Activated T-cell treated with anti-CD3 and anti-CD28 coated beads, Interleukin-2, amount 50 U/mL, for 1 hour (primary cell): Measurements from ENCODE around the gene AP5S1.
"Not testable (repeated sequence)": the region's sequence is repeated elsewhere in the genome, so short reads cannot be mapped to it uniquely, and the experiment has no call there.

ENCODE experiments used
- DNase-seq: peaks from one replicate; pipeline ENCODE4 v3.0.0-alpha.2; 2020

AP5S1 gene

DNA sequence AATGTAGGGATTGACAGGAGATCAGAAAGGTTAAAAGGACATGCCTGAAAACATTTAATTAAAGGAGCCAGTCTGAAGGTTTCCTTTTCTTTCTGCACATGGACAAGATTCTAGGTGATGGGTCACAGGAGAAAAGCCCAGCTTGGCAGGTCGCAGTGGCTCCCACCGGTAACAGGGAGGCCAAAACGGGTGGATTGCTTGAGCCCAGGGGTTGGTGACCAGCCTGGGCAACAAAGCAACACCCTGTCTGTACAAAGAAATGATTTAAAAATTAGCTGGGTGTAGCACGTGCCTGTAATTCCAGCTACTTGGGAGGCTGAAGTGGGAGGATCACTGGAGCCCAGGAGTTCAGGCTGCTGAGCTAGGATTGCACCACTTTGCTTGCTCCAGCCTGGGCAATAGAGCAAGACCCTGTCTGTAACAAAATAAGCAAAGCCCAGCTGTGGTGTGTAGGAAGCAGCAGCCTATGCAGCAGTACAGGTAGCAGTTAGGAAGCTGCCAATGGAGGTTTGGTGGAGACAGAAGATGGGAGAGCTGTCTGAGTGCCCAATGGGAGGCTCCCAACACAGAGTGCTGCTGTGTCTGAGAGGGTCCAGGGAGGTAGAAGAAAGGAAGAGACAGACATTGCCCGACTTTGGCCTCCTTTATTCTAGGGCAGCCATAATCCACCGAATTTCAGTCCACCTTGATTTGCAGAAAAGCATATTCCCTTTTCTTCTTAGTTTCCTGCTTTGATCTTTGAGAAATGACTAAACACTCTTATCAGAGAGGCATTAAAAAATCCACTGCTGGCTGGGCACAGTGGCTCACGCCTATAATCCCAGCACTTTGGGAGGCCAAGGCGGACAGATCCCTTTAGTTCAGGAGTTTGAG is 7.1 kb upstream of the AP5S1 start:
- DNase-seq = no peak

DNA sequence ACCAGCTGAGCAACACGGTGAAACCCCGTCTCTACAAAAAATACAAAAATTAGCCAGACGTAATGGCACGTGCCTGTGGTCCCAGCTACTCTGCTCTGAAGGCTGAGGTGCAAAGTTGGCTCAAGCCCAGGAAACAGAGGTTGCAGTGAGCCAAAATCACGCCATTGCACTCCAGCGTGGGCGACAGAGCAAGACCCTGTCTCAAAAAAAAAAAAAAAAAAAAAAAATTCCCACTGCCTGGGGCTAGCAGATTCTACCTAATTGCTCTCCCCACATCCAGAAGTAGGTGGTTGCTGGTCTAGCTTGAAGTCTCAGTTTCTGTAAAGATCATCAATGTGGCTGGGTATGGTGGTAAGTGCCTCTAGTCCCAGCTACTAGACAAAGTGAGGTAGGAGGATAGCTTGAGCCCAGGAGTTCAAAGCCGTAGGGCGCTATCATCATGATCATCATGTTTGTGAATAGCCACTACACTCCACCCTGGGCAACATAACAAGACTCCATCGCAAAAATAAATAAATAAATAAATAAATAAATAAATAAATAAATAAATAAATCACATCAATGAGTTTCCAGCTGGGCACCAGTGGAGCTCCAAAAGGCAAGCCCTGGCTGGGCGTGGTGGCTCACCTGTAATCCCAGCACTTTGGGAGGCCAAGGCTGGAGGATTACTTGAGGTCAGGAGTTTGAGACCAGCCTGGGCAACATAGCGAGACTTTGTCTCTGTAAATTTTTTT is 6.3 kb upstream of the AP5S1 start:
- no peak for DNase-seq

GRCh38 chr20:3814928-3815495 is 5.3 kb upstream of the AP5S1 start:
- DNase-seq = no peak

DNA sequence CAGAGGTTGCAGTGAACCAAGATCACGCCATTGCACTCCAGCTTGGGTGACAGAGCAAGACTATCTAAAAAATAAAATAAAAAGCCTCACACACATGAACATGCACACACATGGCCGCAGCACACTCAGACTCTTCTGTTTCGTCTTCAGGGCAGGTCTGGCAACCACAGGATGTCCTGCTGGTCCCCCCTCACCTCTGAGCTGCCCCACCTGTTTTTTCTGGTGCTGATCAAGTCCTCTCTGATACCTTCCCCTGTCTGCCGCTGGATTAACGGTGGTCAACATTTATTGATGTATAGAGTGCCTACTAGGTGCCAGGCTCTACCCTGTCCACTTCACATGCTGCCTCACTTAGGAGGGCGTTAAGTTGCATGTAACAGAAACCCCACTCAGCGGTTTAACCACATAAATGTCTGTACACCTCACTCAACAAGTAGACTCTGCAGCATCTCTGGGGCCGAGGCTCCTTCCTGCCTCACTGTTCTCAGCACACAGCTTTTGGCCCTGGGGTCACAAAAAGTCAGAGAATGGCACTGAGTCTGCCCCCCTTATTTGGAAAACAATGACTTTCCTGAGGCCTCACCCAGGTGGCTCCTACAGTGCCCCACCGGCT is 4.5 kb upstream of the AP5S1 start:
- no peak for DNase-seq

- DNase-seq = no peak
Observed at GRCh38 chr20:3818155-3819151, 1.9 kb upstream of the AP5S1 start.

DNA sequence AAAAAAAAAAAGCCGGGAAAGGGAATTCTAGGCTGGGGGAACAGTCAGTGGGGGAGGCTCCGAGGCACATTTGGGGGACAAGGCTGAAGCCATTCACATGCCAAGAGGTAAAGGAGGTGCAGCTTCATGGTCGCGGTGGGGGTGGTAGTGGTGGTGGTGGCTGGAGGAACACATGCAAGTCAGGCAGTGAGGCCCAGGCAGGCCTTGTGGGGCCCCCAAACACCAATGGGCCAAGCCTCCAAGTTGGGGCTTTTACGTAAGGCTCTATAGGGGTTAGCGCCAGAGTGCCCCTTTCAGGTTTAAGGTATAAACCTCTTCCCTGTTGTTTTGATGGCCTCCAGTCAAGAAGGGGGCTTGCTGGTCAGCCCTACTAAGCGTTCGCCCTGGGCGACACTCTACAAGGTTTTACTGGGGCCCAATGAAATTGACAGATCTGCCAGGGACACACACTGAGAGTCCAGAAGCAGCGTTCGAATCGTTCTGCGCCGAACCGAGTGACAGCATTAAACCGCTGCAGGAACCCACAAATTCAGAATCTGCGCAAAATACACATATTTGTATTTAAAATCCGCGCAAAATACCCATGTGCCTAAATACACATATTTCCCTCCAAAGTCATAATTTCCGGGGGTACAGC is 818 bp upstream of the AP5S1 start:
- DNase-seq = no peak

GRCh38 chr20:3820901-3821727 is 767 bp downstream of the AP5S1 start:
- no peak for DNase-seq

DNA sequence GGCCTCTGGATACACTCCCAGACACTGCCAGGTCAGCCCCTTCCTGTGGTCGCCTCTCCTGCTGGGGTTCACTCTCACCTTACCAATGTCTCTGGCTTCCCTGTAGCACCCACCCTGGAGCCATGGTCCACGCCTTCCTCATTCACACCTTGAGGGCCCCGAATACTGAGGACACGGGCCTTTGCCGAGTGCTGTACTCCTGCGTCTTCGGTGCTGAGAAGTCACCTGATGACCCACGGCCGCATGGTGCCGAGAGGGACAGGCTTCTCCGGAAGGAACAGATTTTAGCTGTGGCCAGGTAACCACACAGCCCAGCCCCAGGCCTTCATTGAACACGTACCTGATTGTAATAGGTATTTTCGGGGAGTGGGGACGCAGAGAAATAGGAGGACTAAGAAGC is 1.6 kb downstream of the AP5S1 start:
- DNase-seq = no peak

DNA sequence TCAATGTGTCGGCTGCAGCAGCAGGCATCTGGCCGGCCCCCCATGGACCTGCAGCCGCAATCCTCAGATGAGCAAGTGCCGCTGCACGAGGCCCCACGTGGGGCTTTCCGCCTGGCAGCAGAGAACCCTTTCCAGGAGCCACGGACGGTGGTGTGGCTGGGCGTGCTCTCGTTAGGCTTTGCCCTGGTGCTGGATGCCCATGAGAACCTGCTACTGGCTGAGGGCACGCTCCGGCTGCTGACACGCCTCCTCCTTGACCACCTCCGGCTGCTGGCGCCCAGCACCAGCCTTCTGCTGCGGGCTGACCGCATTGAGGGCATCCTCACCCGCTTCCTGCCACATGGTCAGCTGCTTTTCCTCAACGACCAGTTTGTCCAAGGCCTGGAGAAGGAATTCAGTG is 3.5 kb downstream of the AP5S1 start:
- no peak for DNase-seq

DNA sequence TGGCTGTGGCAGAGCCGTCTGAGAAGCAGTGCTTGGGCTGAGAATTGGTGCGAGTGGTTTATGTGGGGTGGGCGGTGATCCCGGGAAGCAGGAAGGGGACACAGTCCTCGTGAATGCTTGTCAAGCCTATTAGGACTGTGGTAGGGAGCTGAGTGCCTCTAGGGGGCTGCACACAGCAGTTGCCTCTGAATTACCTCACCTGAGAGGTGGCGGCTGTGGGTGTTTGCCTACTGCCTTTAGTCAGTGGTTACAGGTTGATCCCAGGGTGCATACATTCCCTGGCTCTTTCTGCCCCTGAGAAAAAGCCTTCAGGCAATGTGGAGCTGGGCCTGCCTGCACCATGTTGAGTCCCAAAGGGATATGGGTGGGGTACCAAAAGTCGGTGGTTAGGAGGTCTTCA is 5.2 kb downstream of the AP5S1 start:
- DNase-seq = no peak

GRCh38 chr20:3826420-3826819 is 6.1 kb downstream of the AP5S1 start:
- DNase-seq = no peak

DNA sequence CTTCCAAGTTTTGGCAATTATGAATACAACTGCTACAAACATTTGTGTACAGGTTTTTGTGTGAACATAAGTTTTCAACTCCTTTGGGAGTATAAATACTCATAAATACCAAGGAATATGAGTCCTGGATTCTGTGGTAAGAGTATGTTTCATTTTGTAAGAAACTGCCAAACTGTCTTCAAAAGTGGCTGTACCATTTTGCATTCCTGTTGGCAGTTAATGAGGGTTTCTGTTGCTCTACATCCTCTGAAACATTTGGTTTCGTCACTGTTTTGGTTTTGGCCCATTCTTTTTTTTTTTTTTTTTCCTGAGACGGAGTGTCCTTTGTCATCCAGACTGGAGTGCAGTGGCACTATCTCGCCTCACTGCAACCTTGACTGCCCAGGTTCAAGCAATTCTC is 8.5 kb downstream of the AP5S1 start:
- DNase-seq = no peak

- not testable (repeated sequence) for DNase-seq
Observed at GRCh38 chr20:3829891-3830290, 9.5 kb downstream of the AP5S1 start.

DNA sequence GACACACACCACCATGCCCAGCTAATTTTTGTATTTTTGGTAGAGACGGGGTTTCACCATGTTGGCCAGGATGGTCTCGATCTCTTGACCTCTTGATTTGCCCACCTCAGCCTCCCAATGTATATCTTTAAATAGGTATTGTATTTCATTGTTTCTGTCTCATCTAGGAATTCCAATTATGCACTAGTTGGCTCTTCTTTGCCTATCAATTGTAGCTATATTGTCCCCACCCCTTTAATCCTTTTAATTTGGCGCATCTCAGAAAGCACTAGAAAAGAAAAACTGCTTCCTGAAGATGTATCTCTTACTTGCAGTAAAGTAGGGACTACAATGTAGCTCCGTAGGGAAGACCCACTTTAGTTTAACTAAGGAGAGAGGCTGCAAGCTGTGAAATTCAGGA is 15.8 kb downstream of the AP5S1 start:
- no peak for DNase-seq

GRCh38 chr20:3839328-3839727 is 19.0 kb downstream of the AP5S1 start:
- no peak for DNase-seq

DNA sequence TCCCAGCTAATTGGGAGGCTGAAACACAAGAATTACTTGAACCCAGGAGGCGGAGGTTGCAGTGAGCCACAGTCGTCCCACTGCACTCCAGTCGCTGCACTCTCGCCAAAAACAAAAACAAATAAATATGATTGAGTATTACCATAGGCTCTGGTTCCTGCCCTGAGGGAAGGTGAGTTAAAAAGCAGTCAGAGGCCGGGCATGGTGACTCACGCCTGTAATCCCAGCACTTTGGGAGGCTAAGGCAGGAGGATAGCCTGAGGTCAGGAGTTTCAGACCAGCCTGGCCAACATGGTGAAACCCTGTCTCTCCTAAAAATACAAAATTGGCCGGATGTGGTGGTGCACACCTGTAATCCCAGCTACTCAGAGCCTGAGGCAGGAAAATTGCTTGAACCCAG is 19.9 kb downstream of the AP5S1 start:
- DNase-seq = not testable (repeated sequence)

- no peak for DNase-seq
Observed at GRCh38 chr20:3842348-3842930, 22.1 kb downstream of the AP5S1 start.

DNA sequence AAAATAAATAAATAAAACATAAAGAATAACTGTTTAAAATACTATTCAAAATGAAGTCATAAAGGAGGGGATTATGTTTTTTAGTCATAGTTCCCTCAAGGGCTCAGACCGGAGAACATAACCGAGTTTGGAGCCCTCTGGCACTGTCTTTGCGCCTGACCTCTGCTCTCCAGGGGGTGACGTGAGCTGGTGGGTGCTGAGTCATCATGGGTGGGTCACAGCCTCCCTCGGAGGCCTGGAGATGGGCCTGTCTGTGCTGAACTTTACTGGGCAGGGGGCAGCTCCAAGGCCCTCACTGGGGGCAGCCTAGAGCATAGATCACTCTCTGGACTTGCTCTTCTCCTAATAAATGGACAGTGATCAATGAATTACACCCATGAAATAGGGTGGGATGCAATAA is 23.1 kb downstream of the AP5S1 start:
- DNase-seq = no peak

- DNase-seq = not testable (repeated sequence)
Observed at GRCh38 chr20:3843990-3844619, 23.8 kb downstream of the AP5S1 start.

- no peak for DNase-seq
Observed at GRCh38 chr20:3846378-3846739, 26.0 kb downstream of the AP5S1 start.
